Testis (tissue), 3 donors: Measurements from ENCODE around the gene LMBRD2. TPM values are rescaled to one million over a fixed set of nuclear protein-coding genes. Genes with fewer than 3 reads are reported as not detected.
A peak's percentile ranks its signal among the peaks of the same experiment; 100 is the strongest.

Experiments used
- DNase-seq: peaks from one replicate; pipeline ENCODE4 v3.0.0-alpha.2; 2019
- H3K27ac ChIP-seq, 2 donors: fragments of 200-600 bp; sonication (generic); one replicate each; pipeline ENCODE4 v1.5.1; 2019
- H3K27me3 ChIP-seq: fragments of 200-600 bp; sonication (generic); one replicate; pipeline ENCODE4 v1.5.1; 2019
- H3K36me3 ChIP-seq: fragments of 200-600 bp; sonication (generic); one replicate; pipeline ENCODE4 v1.5.1; 2017; ENCODE audit warnings: low read depth; ENCODE audit errors: missing control alignments
- H3K4me1 ChIP-seq: fragments of 200-600 bp; sonication (generic); one replicate; pipeline ENCODE4 v1.5.1; 2019
- H3K4me3 ChIP-seq, 2 donors: fragments of 200-600 bp; sonication (generic); one replicate each; pipeline ENCODE4 v1.5.1; 2017 to 2019
- H3K9me3 ChIP-seq: fragments of 200-600 bp; sonication (generic); one replicate; pipeline ENCODE4 v1.5.1; 2017
- CTCF ChIP-seq, 3 experiments: fragments of 450-650 bp in 2 of 3; fragments of 200-600 bp in 1 of 3; sonication (generic) in 1 of 3; IDR thresholded peaks; one replicate each; pipeline ENCODE4 v1.5.1; 2016 to 2019; ENCODE audit warnings: antibody characterized with exemption in 3 of 3, mild to moderate bottlenecking in 2 of 3, moderate library complexity in 1 of 3
- POLR2A ChIP-seq: fragments of 450-650 bp; IDR thresholded peaks from one replicate; pipeline ENCODE4 v1.6.1; 2017; ENCODE audit warnings: antibody characterized with exemption, mild to moderate bottlenecking, moderate library complexity
- WGBS, 2 donors: methylation state at CpG; one replicate each; pipeline ENCODE4 v1.1.5; 2018; 5-methylcytosine and 5-hydroxymethylcytosine counted together
- intact Hi-C: fragments of 100-400 bp; cut with DNase I; formaldehyde crosslinking; loops from one replicate; pipeline ENCODE4 v1.15.1; 2023; ENCODE audit warnings: low total_unique reads
- polyA plus RNA-seq: library from polyadenylated mRNA; stranded (reverse); fragments of 350-450 nt; fragmentation: Illumina TruSeq; extraction: RNeasy Lipid Tissue Mini Kit (QIAGEN cat#74804); gene quantifications from one replicate; pipeline ENCODE4 v1.2.3, GENCODE V29; 2014; ENCODE audit warnings: low read depth, low replicate concordance; ENCODE audit not compliant: insufficient read depth
- total RNA-seq, 2 donors: library from RNA; depleted of rRNA; stranded (reverse); fragments of >200 nt; gene quantifications; one replicate each; pipeline ENCODE4 v1.2.3, GENCODE V29; 2016

The LMBRD2 gene
- total and polyA plus RNA-seq, 3 donors from 2014 or later, result 6.3 to 24.4 (median 8.2) TPM

DNA sequence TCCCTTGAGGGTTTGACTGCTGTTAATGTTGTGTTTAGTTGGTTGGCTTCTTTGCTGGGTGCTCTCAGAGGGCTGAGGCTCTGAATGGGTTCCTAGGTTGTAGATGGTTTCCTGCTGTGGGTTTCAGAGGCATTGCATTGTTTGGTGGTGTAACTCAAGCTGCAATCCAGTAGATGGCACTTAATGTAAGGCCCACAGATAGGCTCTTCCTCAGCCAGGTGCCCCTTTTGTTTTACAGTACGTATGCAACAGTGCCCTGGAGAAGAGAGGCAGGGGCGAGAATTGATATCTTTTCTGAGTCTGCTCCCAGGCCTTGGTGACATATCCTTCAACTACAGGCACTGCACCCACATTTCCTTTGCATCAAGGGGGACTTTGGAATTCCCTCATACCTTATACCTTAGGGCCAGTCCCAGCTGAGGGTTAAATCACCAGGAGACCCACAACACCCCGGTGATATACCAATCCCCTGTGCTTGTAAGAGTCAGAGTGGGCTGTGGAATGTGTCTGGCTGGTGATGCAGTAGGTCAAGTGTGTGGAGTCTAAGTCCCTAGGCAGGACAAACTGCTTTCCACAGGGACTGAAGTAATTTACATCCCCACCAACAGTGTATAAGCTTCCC lies 78.0 kb downstream of the LMBRD2 start:
- H3K4me1 ChIP-seq, result no peaks in the 10 kb centered on the region
- H3K27ac ChIP-seq, result no peak overlapping the region
- no peak for TF ChIP-seq POLR2A
- no peak for TF ChIP-seq CTCF (IDR thresholded peaks at IDR 0.05)
- 64 to 76% methylated on average over 3 of the region's 3 CpGs for WGBS, 2 donors
- no peaks in the 10 kb centered on the region for H3K9me3 ChIP-seq
- intact Hi-C loops, result no loop called here
- no peaks in the 10 kb centered on the region for H3K27me3 ChIP-seq
- H3K36me3 ChIP-seq, result no peaks in the 10 kb centered on the region
- no peak overlapping the region for H3K4me3 ChIP-seq
- no peak for DNase-seq

GRCh38 chr5:36070687-36071571 lies 80.8 kb downstream of the LMBRD2 start:
- Histone ChIP-seq H3K27me3 (no peaks in the 10 kb centered on the region), H3K36me3 (no peaks in the 10 kb centered on the region), H3K9me3 (no peaks in the 10 kb centered on the region), H3K4me1 (no peaks in the 10 kb centered on the region), H3K27ac (no peak overlapping the region), H3K4me3 (no peak overlapping the region)
- intact Hi-C loops, result no loop called here
- WGBS, 2 donors, result 49 to 61% methylated on average over 9 of the region's 9 CpGs
- TF ChIP-seq POLR2A (no peak), CTCF (IDR thresholded peaks at IDR 0.05) (no peak)
- no peak for DNase-seq

DNA sequence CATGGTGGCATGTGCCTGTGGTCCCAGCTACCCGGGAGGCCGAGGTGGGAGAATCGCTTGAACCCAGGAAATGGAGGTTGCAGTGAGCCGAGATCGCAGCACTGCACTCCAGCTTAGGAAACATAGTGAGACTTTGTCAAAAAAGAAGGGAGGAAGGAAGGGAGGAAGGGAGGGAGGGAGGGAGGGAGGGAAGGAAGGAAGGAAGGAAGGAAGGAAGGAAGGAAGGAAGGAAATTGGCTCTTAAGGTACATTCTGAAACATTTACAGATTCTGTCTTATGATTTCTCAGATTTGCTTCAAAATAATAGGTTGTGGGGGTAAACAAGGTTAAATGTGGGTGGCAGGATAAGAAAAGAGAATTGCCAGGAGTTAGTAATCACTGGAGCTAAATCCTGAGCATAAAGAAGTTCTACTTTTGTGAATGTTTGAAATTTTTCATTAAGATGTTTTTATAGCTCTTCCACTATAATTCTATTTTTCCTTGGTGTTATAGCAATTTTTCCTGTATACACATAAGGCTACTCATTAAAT lies 82.9 kb downstream of the LMBRD2 start:
- Histone ChIP-seq H3K27me3 (no peaks in the 10 kb centered on the region), H3K9me3 (no peaks in the 10 kb centered on the region), H3K4me3 (no peak overlapping the region), H3K27ac (no peak overlapping the region), H3K36me3 (no peaks in the 10 kb centered on the region), H3K4me1 (no peaks in the 10 kb centered on the region)
- intact Hi-C loops, result no loop called here
- TF ChIP-seq POLR2A (no peak), CTCF (IDR thresholded peaks at IDR 0.05) (no peak)
- WGBS, 2 donors, result 92 to 97% methylated on average over 5 of the region's 5 CpGs
- DNase-seq, result no peak

DNA sequence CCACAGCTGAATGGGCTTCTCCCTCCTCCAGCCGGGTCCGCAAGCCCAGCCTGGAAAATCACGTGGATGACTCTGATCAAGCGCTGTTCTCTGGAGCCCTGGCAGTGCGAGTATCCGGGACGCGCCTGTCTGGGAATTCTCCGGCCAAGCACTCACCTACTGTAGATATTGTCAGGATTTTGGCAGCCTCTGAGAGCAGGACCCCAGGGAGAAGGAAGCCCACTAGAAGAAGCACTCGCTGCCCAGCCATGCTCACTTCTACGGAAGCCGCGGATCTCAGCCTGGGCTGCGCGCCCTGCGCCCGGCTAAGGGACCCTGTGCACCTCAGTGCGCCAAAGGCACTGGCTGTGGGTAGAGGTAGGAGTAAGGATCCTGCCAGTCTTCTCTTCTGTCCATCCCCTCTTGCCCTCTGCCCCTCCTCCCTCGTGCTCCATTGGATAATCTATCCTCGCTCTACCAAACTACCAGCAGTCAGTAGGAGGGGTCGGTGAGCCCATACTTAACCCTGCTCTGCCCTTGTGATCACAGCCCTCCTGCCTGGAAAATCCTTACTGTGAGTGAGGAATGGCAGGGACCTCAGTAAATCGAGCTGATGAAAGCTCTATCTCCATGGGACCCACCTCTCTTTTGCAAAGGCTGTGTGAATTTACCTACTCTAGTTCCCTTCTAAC lies 85.0 kb downstream of the LMBRD2 start, which contains the start of gene UGT3A2:
Gene UGT3A2 (minus strand): TSS at position 343 of the 671 bp plus-strand sequence. CDS start 93 bp downstream, at position 250.
- Histone ChIP-seq H3K9me3 (no peaks in the 10 kb centered on the region), H3K4me1 (no peaks in the 10 kb centered on the region), H3K27me3 (no peaks in the 10 kb centered on the region), H3K4me3 (peak within 1 kb of the TSS; percentile 18 to 29), H3K36me3 (no peaks in the 10 kb centered on the region), H3K27ac (no peak within 1 kb of the TSS)
- peak; percentile 33 for DNase-seq
- WGBS, 2 donors, result 0 to 1% methylated on average over 11 to 22 of the region's 22 CpGs
- TF ChIP-seq CTCF (IDR thresholded peaks at IDR 0.05) (no peak), POLR2A (no peak)
- intact Hi-C loops, result no loop called here
